ENCODE measurements around the gene LBX1. TPM values are rescaled to one million over a fixed set of nuclear protein-coding genes. Genes with fewer than 3 reads are reported as not detected.

LBX1 gene
- total and polyA plus RNA-seq, 2 of the 4 experiments (the other 2 are of a cell fraction), result not detected

DNA sequence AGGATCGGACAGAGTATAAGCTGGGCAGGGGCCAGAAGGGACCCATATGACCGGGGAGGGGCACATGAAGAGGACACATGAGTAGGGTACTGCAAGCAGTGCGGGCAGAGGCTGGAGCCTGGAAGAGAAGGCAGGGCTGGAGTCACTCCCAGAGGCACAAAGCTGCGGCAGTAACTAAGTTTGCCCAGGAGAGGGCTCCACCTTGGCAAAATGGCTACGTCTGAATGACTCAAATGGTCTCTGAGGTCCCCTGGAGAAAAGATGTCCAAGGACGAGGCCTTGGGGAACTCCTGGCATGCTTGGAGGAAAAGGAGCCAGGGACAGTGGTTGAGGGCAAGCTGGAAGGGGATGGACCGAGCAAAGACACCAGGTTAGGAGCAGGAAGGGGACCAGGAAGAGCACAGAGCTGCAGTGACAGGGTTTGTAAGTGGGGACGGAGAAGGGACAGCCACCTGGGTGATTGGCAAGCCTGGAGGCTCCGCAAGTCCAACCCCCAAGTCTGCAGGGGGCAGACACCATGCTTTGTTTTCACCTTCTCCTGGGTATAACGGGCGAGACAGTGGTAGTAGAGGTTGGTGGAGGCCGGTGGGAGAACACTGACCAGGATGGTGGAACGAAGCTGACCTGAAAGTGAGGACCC is 43.1 kb upstream of the LBX1 start:
- Histone ChIP-seq H2BK5ac (ENCODE audit: low read depth, low read length, poor library complexity, severe bottlenecking) (no peak overlapping the region), H3K56ac (ENCODE audit: extremely low read depth, insufficient read depth, low read length) (no peak overlapping the region), H2AFZ (replicated peaks; ENCODE audit: low read length, poor library complexity) (peak overlapping the region; percentile 77), H2AK9ac (replicated peaks; ENCODE audit: low read depth, low read length, poor library complexity) (peak overlapping the region; percentile 31), H3K9me3 (ENCODE audit: control insufficient read depth, insufficient read depth, low read length) (no peaks in the 10 kb centered on the region), H2BK120ac (ENCODE audit: low read depth, low read length) (no peak overlapping the region), H2BK15ac (ENCODE audit: low read depth, low read length) (no peak overlapping the region), H3K36me3 (ENCODE audit: control insufficient read depth, insufficient read depth, low read length) (no peaks in the 10 kb centered on the region), H3K14ac (replicated peaks; ENCODE audit: low read depth, low read length) (no peak overlapping the region), H3K4me1 (ENCODE audit: control insufficient read depth, insufficient read depth, low read length) (no peaks in the 10 kb centered on the region), H3K79me1 (ENCODE audit: low read depth in 1 of 2, low read length in 2 of 2) (no peaks in the 10 kb centered on the region), H4K8ac (ENCODE audit: low read depth in 2 of 2, low read length in 2 of 2) (no peak overlapping the region), H4K5ac (ENCODE audit: low read depth, low read length) (no peak overlapping the region), H3K9ac (ENCODE audit: low read depth, low read length) (no peak overlapping the region), H3K27ac (ENCODE audit: insufficient read depth, low read length) (no peak overlapping the region), H2AK5ac (ENCODE audit: low read depth, low read length) (no peak overlapping the region), H2BK20ac (ENCODE audit: low read depth, low read length) (no peak overlapping the region), H3K23ac (ENCODE audit: low read depth, low read length) (no peak overlapping the region), H3K4ac (ENCODE audit: low read depth, low read length) (no peak overlapping the region), H3K18ac (ENCODE audit: low read depth, low read length) (no peak overlapping the region), H3K4me2 (ENCODE audit: low read depth, low read length) (no peak overlapping the region), H3K9me1 (ENCODE audit: insufficient read depth, low read length) (no peaks in the 10 kb centered on the region), H4K20me1 (ENCODE audit: insufficient read depth, low read length) (no peaks in the 10 kb centered on the region), H3K27me3 (ENCODE audit: control insufficient read depth, insufficient read depth, low read length) (peaks cover 41% of the 10 kb centered on the region), H4K91ac (ENCODE audit: insufficient read depth, low read depth, low read length) (no peak overlapping the region), H3K4me3 (ENCODE audit: insufficient read depth, low read depth, low read length) (no peak overlapping the region)
- dilution Hi-C loops (cut with HindIII; ENCODE audit: low sequenced_read_pairs, unreplicated experiment), result no loop called here
- WGBS, 2 experiments (ENCODE audit: extremely low coverage in 2 of 2, insufficient read length in 1 of 2), result 11% methylated on average over 7 of the region's 13 CpGs; no CpG with 5 or more reads in 1 of the 2 experiments
- intact Hi-C loops (cut with micrococcal nuclease), result loop anchor here (1.0 to 5.0 kb wide), 2 partner anchors 170 to 298 kb away; no protein-coding TSS in a partner anchor
- ChIA-PET CTCF (interaction anchor here (1.7 kb wide), 1 partner anchor 9 kb away, joined by 4 read pairs; no protein-coding TSS in a partner anchor), POLR2A (ENCODE audit: unreplicated experiment) (interaction anchor here (0.7 kb wide), 1 partner anchor 546 kb away, joined by 11 read pairs; no protein-coding TSS in a partner anchor)
- BruUV-seq (replicated peaks), result no TSS peak
- peak; percentile 99 for ATAC-seq (ENCODE audit: low read depth)
- peak; percentile 54 for DNase-seq
- no peak for TF ChIP-seq MXI1 (IDR thresholded peaks at IDR 0.05; ENCODE audit: borderline replicate concordance, low read depth, low read length)
- TF ChIP-seq, protein P1, sequence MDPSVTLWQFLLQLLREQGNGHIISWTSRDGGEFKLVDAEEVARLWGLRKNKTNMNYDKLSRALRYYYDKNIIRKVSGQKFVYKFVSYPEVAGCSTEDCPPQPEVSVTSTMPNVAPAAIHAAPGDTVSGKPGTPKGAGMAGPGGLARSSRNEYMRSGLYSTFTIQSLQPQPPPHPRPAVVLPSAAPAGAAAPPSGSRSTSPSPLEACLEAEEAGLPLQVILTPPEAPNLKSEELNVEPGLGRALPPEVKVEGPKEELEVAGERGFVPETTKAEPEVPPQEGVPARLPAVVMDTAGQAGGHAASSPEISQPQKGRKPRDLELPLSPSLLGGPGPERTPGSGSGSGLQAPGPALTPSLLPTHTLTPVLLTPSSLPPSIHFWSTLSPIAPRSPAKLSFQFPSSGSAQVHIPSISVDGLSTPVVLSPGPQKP (IDR thresholded peaks at IDR 0.05; ENCODE audit: borderline replicate concordance, low read depth, low read length), result no peak
- TF ChIP-seq RAD21 (IDR thresholded peaks at IDR 0.05; ENCODE audit: low read length), result peak; percentile 61
- TF ChIP-seq SMC3 (IDR thresholded peaks at IDR 0.05; ENCODE audit: low read depth, low read length), result peak; percentile 81
- TF ChIP-seq, protein P2, sequence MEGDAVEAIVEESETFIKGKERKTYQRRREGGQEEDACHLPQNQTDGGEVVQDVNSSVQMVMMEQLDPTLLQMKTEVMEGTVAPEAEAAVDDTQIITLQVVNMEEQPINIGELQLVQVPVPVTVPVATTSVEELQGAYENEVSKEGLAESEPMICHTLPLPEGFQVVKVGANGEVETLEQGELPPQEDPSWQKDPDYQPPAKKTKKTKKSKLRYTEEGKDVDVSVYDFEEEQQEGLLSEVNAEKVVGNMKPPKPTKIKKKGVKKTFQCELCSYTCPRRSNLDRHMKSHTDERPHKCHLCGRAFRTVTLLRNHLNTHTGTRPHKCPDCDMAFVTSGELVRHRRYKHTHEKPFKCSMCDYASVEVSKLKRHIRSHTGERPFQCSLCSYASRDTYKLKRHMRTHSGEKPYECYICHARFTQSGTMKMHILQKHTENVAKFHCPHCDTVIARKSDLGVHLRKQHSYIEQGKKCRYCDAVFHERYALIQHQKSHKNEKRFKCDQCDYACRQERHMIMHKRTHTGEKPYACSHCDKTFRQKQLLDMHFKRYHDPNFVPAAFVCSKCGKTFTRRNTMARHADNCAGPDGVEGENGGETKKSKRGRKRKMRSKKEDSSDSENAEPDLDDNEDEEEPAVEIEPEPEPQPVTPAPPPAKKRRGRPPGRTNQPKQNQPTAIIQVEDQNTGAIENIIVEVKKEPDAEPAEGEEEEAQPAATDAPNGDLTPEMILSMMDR (conservative IDR thresholded peaks at IDR 0.05; ENCODE audit: low read depth, low read length), result peak; percentile 76
- TF ChIP-seq BHLHE40 (IDR thresholded peaks at IDR 0.05; ENCODE audit: low read depth, low read length), result no peak
- in situ Hi-C loops (cut with MboI; ENCODE audit: low sequenced_read_pairs), result no loop called here

Data from IMR-90 (cell line).